Superior temporal gyrus (tissue), 1 donor: ENCODE data around the gene USP7.
A peak's percentile ranks its signal among the peaks of the same experiment; 100 is the strongest.

ENCODE experiments used
- DNase-seq: peaks from one replicate; pipeline ENCODE4 v3.0.0-alpha.2; 2016; ENCODE audit errors: extremely low spot score

USP7 gene

DNA sequence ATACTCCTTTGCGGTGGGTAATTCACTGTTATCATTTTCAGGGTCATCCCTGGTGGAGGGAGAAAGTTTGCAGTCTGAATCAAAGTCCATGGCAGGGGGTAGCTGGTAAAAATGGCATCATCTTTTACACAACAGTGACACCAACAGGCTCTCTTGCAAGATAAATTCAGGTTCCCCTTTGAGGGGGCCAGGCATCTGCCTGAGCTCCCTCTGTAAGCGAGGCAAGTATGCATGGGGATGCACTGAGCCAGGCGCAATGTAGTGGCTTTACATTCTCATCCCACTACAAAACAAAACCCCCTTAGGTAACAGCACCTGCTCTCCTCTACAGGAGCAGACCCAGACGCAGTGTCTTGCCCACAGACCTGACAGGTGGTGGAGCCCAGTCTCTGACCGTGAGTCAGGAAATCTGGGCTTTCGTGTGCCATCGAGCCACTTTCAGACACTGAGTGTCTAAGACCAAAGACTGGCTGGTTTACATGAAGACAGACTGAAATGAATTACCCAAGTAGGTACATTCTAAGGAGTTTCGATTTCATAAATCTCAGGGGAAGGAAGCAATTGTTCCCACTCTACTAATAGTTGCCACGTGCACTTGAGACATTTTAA is 63.9 kb downstream of the USP7 start:
- no peak for DNase-seq

DNA sequence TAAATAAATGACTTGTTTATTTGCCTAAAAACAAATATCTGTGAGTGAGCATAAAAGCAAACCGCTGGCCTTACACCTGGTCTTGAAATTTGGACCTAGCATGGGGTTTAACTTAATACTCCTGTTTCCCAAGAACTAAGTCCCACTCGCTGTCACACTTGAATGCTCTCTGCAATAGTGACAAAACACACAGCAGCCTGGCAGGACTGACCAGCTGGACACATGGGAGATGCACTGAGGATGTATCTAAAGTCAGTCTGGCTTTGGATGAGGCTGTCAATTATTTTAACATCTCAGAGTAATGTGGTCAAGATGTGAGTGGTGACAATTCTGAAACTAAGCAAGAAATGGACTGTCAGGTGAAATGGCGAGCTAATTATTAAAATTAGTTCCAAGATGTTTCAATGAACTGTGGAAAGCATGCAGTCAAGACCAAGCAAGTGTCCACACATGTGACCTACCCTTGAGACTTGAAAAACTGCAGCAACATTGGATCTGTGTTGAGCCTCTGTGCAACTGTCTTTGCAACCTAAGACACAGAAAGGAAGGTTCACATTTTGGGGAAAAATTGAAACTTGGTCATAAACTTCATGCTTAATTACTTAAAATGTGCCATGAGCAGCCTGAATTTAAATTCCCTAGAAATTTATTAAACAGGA is 64.9 kb downstream of the USP7 start:
- DNase-seq: no peak

- no peak for DNase-seq
These were observed 68.9 kb downstream of the USP7 start for GRCh38 chr16:8894736-8895334.

GRCh38 chr16:8893976-8894690 is 69.6 kb downstream of the USP7 start:
- DNase-seq: no peak

GRCh38 chr16:8893426-8893825 is 70.3 kb downstream of the USP7 start:
- DNase-seq: no peak

- DNase-seq: no peak
These were observed 71.6 kb downstream of the USP7 start for GRCh38 chr16:8892101-8892575.

DNA sequence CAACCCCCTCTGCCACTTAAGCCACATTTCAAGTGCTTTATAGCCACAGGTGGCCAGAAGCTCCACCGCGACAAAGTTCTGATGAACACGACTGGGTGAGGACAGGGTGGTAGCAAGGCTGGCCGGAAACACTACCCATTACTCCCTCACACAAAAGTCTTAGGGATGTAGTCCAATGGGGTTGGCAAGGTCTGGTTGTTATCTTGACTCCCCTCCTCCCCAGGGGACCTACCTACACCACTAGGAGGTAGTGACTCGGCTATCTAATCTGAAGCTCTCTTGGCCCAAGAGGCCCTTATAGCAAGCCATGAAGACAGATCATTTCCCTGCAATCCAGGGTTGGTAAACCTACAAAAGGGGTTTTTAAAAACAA is 73.2 kb downstream of the USP7 start:
- no peak for DNase-seq

- no peak for DNase-seq
These were observed 73.7 kb downstream of the USP7 start for GRCh38 chr16:8889893-8890548.

DNA sequence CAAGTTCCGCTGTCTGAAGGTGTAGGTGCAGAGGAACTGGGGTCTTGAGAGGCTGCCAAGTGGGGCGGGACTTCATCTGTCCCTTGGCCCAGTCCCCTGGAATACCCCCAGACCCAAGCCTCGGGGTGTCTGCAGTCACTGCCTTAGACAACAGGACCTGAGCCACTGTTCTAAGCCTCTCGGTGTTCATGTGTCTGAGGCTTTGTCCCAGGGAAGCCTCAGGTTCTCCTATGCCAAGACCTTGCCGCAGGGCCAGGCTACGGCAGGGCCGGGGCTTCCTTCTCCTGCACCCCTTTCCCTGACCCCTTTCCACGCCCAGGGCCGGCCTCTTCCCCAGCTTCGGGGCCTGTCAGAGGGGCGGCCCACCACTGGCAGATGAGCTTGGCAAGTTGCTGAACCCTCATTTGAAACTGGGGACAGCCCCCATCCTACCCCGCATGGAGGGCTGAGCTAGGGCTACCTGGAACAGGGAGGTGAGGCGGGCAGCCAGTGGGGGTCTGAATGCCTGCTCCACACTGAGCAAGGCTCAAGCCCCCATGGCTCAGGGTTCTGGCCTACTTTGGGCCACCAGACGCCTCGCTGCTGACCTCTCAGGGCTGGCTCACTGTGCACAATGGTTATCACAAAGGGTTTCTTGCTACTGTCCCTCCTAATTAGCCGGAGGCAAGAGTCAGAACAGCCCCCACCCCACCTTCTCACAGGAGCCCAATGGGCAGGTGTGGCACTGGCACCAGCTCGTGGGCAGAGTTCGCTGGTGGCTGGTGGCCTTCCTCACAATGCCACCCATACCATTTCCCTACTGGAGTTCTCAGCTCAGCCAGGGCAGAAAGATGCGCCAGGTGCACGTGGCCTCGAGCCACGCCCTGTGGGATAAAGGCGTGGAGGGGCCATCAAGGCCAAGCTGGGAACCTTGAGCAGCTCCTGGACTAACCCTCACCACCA is 74.5 kb downstream of the USP7 start:
- DNase-seq: no peak

DNA sequence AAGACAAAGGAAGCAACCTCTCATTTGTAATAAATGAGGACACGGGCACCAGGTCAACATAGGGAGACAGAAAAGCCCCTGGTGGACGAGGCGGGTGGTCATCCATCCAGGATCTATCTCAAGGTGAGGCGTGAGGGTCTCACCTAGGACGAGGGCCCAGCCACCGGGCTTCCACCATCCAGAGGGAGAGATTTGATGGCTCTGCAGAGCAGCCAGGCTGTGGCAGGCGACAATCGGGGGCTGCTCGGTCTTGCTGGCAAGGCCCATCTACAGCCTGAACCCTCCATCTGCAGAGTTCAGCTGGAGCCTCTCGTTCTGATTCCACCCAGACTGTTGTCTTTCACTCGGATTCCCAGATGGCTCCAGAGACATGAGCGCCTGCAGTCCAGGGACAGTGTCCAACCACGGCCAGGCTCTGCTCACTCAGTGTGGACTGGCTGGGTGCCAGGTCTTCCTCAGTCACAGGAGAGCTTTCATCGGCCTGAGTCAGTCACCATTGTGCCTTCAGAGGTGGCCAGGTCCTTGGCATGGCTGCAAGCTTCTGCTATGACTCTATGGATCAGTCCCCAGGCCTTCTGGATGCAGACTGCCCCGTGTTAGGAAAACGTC is 75.7 kb downstream of the USP7 start:
- peak; percentile 81 for DNase-seq

GRCh38 chr16:8887431-8887765 is 76.3 kb downstream of the USP7 start:
- no peak for DNase-seq

DNA sequence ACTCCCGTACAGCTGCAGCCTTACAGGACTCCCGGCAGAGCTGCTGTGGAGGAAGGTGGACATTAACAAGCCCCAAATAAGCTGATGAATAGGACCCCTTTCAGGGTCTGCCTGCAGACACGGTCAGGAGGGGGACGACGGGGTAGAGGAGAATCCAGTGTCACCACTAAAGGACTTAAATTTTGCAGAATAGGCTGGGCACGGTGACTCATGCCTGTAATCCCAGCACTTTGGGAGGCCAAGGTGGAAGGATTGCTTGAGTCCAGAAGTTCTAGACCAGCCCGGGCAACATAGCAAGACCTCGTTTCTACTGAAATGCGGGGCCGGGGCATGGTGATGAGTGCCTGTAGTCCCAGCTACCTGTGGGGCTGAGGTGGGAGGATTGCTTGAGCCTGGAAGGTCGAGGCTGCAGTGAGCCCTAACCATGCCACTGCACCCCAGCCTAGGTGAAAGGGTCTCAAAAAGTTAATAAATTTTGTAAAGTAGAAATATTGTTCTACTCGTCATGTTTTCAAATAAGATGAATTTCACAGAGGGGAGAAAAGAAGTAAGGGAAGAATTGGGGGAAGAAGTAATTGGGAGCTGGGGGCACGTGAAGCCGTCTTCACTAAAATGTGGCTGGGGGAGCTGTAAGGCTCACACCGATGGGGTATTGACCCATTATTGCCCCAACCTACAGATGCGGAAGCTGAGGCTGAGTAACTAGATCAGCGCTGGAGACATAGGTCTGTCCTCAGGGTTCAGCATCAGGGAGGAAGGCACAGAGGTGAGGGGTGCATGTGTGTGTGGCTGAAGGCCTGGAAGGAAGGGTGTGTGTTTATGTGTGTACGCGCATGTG is 76.9 kb downstream of the USP7 start:
- no peak for DNase-seq

DNA sequence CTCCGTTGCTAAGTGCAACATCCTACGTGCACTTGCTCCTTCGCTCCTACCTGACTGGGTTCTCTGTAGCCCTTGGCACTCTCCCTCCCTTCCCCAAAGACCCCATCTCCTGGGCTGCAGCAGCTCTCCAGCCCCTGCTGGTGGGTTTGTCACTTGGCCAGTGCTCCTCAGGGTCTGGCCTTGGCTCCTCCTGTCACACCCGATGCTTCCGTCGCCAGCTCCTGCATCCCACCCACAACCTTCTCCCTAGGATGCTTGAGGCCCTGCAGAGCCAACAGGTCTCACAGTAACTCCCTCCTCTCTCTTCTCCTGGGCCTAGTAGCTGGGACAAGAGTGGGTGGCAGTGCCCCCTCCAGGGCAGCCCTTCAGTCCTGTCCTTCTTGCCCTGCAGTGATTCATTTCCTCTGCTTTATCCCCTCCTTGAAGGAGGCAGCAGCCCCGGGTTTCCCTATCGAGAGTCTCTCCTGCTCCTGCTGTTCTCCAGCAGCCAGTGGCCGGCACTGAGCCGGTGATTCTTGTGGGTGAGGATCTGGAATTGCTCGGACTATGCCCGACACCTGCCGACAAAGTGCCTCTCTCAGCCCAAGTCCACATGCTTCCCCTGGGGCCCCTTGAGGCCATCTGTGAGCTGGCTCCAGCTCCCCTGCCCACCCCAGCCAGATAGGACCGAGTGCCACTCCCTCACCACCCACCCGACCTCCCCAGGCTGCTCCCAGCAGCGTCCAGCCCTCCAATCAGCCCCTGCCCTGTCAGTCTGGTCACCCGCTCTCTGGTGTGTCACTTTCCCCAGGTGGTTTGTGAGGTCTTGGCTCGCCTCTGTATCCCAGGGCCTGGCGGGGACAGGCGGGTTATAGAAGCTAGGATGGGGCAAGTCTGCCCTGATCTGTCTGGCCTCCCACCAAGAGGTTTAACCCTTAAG is 77.8 kb downstream of the USP7 start:
- no peak for DNase-seq

DNA sequence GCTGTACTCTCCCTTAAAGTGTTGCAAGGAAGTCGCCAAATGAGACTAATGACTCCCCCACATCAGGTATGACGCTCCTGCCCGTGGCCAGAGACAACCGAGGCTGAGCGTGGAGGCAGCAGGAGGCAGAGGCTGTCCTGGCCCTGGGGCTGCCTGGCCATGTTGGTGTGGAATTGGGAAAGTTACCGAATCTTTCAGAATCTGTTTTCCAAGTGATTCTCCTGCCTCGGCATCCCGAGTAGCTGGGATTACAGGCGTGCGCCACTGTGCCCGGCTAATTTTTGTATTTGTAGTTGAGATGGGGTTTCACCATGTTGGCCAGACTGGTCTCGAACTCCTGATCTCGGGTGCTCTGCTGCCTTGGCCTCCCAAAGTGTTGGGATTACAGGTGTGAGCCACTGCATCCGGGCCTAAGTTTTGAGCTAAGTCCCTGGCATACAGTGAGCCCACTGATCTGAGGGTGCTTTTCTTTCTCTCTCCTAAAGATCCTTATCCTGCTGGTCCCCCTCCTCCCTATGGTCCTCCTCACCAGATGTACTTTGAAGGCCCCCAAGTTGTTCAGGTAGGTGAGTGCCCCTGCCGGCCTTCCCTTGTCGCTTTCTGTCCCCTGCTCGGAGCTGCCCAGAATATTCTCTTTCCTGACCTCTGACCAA is 80.9 kb downstream of the USP7 start:
- no peak for DNase-seq

GRCh38 chr16:8882041-8882617 is 81.6 kb downstream of the USP7 start, which contains the start of gene LITAFD:
TSS of gene LITAFD (plus strand) at chr16:8882351. CDS start at chr16:8884356, 2,005 bp downstream.
- DNase-seq: no peak

GRCh38 chr16:8880839-8881510 is 82.7 kb downstream of the USP7 start:
- no peak for DNase-seq

GRCh38 chr16:8878523-8878911 is 85.2 kb downstream of the USP7 start:
- no peak for DNase-seq
